Suprapubic skin (tissue), 3 donors: ENCODE measurements around the gene DCUN1D3.

Experiments
- CTCF ChIP-seq, 2 donors: fragments of 200-600 bp in 1 of 2; fragments of 450-650 bp in 1 of 2; sonication (generic) in 1 of 2; IDR thresholded peaks; one replicate each; pipeline ENCODE4 v1.5.1; 2016 to 2019; ENCODE audit warnings: antibody characterized with exemption in 2 of 2, mild to moderate bottlenecking in 1 of 2, moderate library complexity in 1 of 2
- EP300 ChIP-seq: sonication (generic); formaldehyde crosslinking; IDR thresholded peaks from one replicate; pipeline ENCODE4 v1.6.1; 2017; ENCODE audit warnings: antibody characterized with exemption
- POLR2A ChIP-seq, 2 donors: fragments of 450-650 bp; IDR thresholded peaks; one replicate each; pipeline ENCODE4 v1.6.1; 2017; ENCODE audit warnings: antibody characterized with exemption in 2 of 2, mild to moderate bottlenecking in 2 of 2, moderate library complexity in 2 of 2

GRCh38 chr16:20846551-20846950 is 53.6 kb downstream of the DCUN1D3 start:
- no peak for TF ChIP-seq POLR2A (IDR thresholded peaks at IDR 0.05)
- TF ChIP-seq CTCF (IDR thresholded peaks at IDR 0.05) = no peak
- no peak for TF ChIP-seq EP300
